Mucosa of descending colon (tissue), 3 donors: Measurements from ENCODE around the gene ST6GAL1. TPM values are rescaled to one million over a fixed set of nuclear protein-coding genes. Genes with fewer than 3 reads are reported as not detected.

Experiments
- ATAC-seq: fragments of 200-7000 bp; cut with Tn5 transposase; one replicate; pipeline ENCODE4 v1.9.1; 2020; ENCODE audit warnings: mild to moderate bottlenecking, moderate library complexity
- DNase-seq, 3 donors: peaks; one replicate each; pipeline ENCODE4 v3.0.0-alpha.2; 2020
- H3K36me3 ChIP-seq: fragments of 200-600 bp; one replicate; pipeline ENCODE4 v1.8.0; 2021; ENCODE audit warnings: low read depth, mild to moderate bottlenecking
- H3K4me1 ChIP-seq: fragments of 200-600 bp; one replicate; pipeline ENCODE4 v1.8.0; 2021; ENCODE audit warnings: low read depth, mild to moderate bottlenecking
- H3K4me3 ChIP-seq: fragments of 200-600 bp; one replicate; pipeline ENCODE4 v1.8.0; 2021; ENCODE audit warnings: mild to moderate bottlenecking
- H3K9me3 ChIP-seq: fragments of 200-600 bp; one replicate; pipeline ENCODE4 v1.8.0; 2021; ENCODE audit warnings: mild to moderate bottlenecking
- CTCF ChIP-seq: fragments of 200-600 bp; IDR thresholded peaks from one replicate; pipeline ENCODE4 v1.8.0; 2022; ENCODE audit warnings: antibody characterized with exemption, mild to moderate bottlenecking
- intact Hi-C, 2 donors: fragments of 100-400 bp; cut with DNase I in 1 of 2; cut with micrococcal nuclease in 1 of 2; formaldehyde crosslinking; loops; one replicate each; pipeline versions ENCODE4 v1.11.0 to v1.11.1; 2022; cut with DNase I, micrococcal nuclease
- total RNA-seq, 3 donors: library from RNA; stranded (reverse); fragmentation: NEBNext Ultra II Directional in 2 of 3; extraction: Animal tissue kit (Norgen Biotek cat#: 25700) in 2 of 3; gene quantifications; one replicate each; pipeline versions ENCODE4 v1.2.1 to v1.2.4, GENCODE V29; 2021 to 2023
- donor health status: DM: no; HTN: no; CAD: no; lungs with moderate emphysema.
- donor health status: DM: no; HTN: no; CAD: no.
- donor health status: DM: no; HTN: yes; CAD: no.

ST6GAL1 gene
- total RNA-seq, 3 donors from 2014 or later: 23.5 to 58.9 (median 53.6) TPM

GRCh38 chr3:187068787-187069186 lies 138.5 kb downstream of the ST6GAL1 start:
- H3K4me3 ChIP-seq: no peak overlapping the region
- H3K4me1 ChIP-seq: no peaks in the 10 kb centered on the region
- TF ChIP-seq CTCF: no peak
- no peaks in the 10 kb centered on the region for H3K9me3 ChIP-seq
- DNase-seq (no peak), ATAC-seq (no peak)
- intact Hi-C loops: no loop called here
- no peaks in the 10 kb centered on the region for H3K36me3 ChIP-seq

GRCh38 chr3:187069857-187070516 lies 139.7 kb downstream of the ST6GAL1 start:
- no peak for DNase-seq
- no peaks in the 10 kb centered on the region for H3K9me3 ChIP-seq
- no peak for TF ChIP-seq CTCF
- intact Hi-C loops: no loop called here
- no peak overlapping the region for H3K4me3 ChIP-seq
- ATAC-seq: no peak
- H3K36me3 ChIP-seq: no peaks in the 10 kb centered on the region
- H3K4me1 ChIP-seq: no peaks in the 10 kb centered on the region

- H3K36me3 ChIP-seq: no peaks in the 10 kb centered on the region
- no peak for ATAC-seq
Observed at GRCh38 chr3:187072102-187072501, 141.8 kb downstream of the ST6GAL1 start.

GRCh38 chr3:187072511-187072910 lies 142.2 kb downstream of the ST6GAL1 start:
- no peak overlapping the region for H3K4me3 ChIP-seq
- no peaks in the 10 kb centered on the region for H3K9me3 ChIP-seq
- no peak for DNase-seq
- no peaks in the 10 kb centered on the region for H3K4me1 ChIP-seq
- no peak for TF ChIP-seq CTCF
- peak; percentile 35 for ATAC-seq
- intact Hi-C loops: no loop called here
- no peaks in the 10 kb centered on the region for H3K36me3 ChIP-seq

More at GRCh38 chr3:187072102-187072501, 141.8 kb downstream of the ST6GAL1 start:
- H3K4me1 ChIP-seq: no peaks in the 10 kb centered on the region
- H3K4me3 ChIP-seq: no peak overlapping the region
- DNase-seq: no peak
- intact Hi-C loops: no loop called here
- H3K9me3 ChIP-seq: no peaks in the 10 kb centered on the region
- TF ChIP-seq CTCF: no peak

GRCh38 chr3:187073581-187074098 lies 143.3 kb downstream of the ST6GAL1 start:
- Histone ChIP-seq H3K4me1 (no peaks in the 10 kb centered on the region), H3K9me3 (no peaks in the 10 kb centered on the region), H3K4me3 (no peak overlapping the region), H3K36me3 (no peaks in the 10 kb centered on the region)
- no peak for ATAC-seq
- no peak for DNase-seq
- no peak for TF ChIP-seq CTCF
- intact Hi-C loops: no loop called here
